HepG2 (cell line): ENCODE results near the gene RELL1. TPM values are rescaled to one million over a fixed set of nuclear protein-coding genes. Genes with fewer than 3 reads are reported as not detected.
A peak's percentile ranks its signal among the peaks of the same experiment; 100 is the strongest.

ENCODE experiments used
- EZH2 ChIP-seq: conservative IDR thresholded peaks from 2 replicates; pipeline ENCODE4 v1.6.1; 2012; ENCODE audit warnings: mild to moderate bottlenecking, low read depth, low read length, moderate library complexity
- FIP1L1 ChIP-seq: fragments of 200-400 bp; formaldehyde crosslinking; IDR thresholded peaks from 2 replicates; pipeline ENCODE4 v1.6.1; 2018; ENCODE audit warnings: low read depth, mild to moderate bottlenecking, low read length, moderate library complexity, borderline replicate concordance; ENCODE audit not compliant: insufficient read depth
- GATAD2A ChIP-seq: IDR thresholded peaks from 2 replicates; pipeline ENCODE4 v1.6.1; 2016
- GLI4 ChIP-seq: sonication (generic); formaldehyde crosslinking; IDR thresholded peaks from 2 replicates; pipeline ENCODE4 v1.5.1; 2020; ENCODE audit warnings: missing genetic modification reagents, mild to moderate bottlenecking, moderate library complexity, borderline replicate concordance
- GZF1 ChIP-seq: sonication (generic); formaldehyde crosslinking; IDR thresholded peaks from 2 replicates; pipeline ENCODE4 v1.5.1; 2020; ENCODE audit warnings: mild to moderate bottlenecking, missing genetic modification reagents
- KDM3A ChIP-seq: IDR thresholded peaks from 2 replicates; pipeline ENCODE4 v1.6.1; 2018; ENCODE audit warnings: low read depth, missing compliant biosample characterization
- KIAA2018 ChIP-seq: sonication (generic); formaldehyde crosslinking; IDR thresholded peaks from 2 replicates; pipeline ENCODE4 v1.5.0; 2020; ENCODE audit warnings: mild to moderate bottlenecking, missing genetic modification reagents, borderline replicate concordance
- NFYC ChIP-seq: IDR thresholded peaks from 2 replicates; pipeline ENCODE4 v1.6.1; 2016; ENCODE audit warnings: missing genetic modification reagents, missing compliant biosample characterization
- PAWR ChIP-seq: sonication (generic); formaldehyde crosslinking; IDR thresholded peaks from 2 replicates; pipeline ENCODE4 v1.4.0; 2020; ENCODE audit warnings: missing genetic modification reagents, mild to moderate bottlenecking, borderline replicate concordance
- TFDP1 ChIP-seq: IDR thresholded peaks from 2 replicates; pipeline ENCODE4 v1.6.1; 2016; ENCODE audit warnings: missing compliant biosample characterization, missing genetic modification reagents, borderline replicate concordance
- THYN1 ChIP-seq: sonication (generic); formaldehyde crosslinking; IDR thresholded peaks from 2 replicates; pipeline ENCODE4 v1.8.1; 2023; ENCODE audit warnings: low read depth, mild to moderate bottlenecking, moderate library complexity, missing genetic modification reagents, borderline replicate concordance
- ZNF160 ChIP-seq: sonication (generic); formaldehyde crosslinking; IDR thresholded peaks from 2 replicates; pipeline ENCODE4 v1.8.0; 2022; ENCODE audit warnings: mild to moderate bottlenecking, inconsistent platforms, missing genetic modification reagents
- ZNF343 ChIP-seq: sonication (generic); formaldehyde crosslinking; IDR thresholded peaks from 2 replicates; pipeline ENCODE4 v1.4.0; 2020; ENCODE audit warnings: mild to moderate bottlenecking, missing genetic modification reagents
- ZNF432 ChIP-seq: sonication (generic); formaldehyde crosslinking; IDR thresholded peaks from 2 replicates; pipeline ENCODE4 v1.5.0; 2020; ENCODE audit warnings: missing genetic modification reagents, mild to moderate bottlenecking, borderline replicate concordance
- ZNF556 ChIP-seq: sonication (generic); formaldehyde crosslinking; IDR thresholded peaks from 2 replicates; pipeline ENCODE4 v1.4.0; 2020; ENCODE audit warnings: mild to moderate bottlenecking, missing genetic modification reagents, borderline replicate concordance
- ZNF639 ChIP-seq: conservative IDR thresholded peaks from 2 replicates; pipeline ENCODE4 v1.6.1; 2018; ENCODE audit warnings: missing genetic modification reagents
- ZNF800 ChIP-seq: sonication (generic); formaldehyde crosslinking; IDR thresholded peaks from 2 replicates; pipeline ENCODE4 v1.4.0; 2020; ENCODE audit warnings: missing genetic modification reagents
- polyA plus RNA-seq, 8 experiments: library from polyadenylated mRNA; depleted of rRNA in 3 of 8; stranded (reverse) in 7 of 8; unstranded in 1 of 8; fragments of >200 nt; fragmentation: Illumina TruSeq in 4 of 8; extraction: Trizol in 4 of 8; gene quantifications; 2 replicates each; pipeline versions ENCODE4 v1.2.1 to v1.2.3, GENCODE V29; 2011 to 2016; ENCODE audit warnings: low read depth in 4 of 8, missing spikeins in 1 of 8, mixed read lengths in 1 of 8; ENCODE audit not compliant: insufficient read depth in 1 of 8
- total RNA-seq, 5 experiments: library from RNA; depleted of rRNA; stranded (reverse); fragments of >200 nt; fragmentation: Illumina TruSeq; extraction: Trizol; gene quantifications; 2 replicates each; pipeline ENCODE4 v1.2.3, GENCODE V29; 2016; ENCODE audit warnings: low read depth in 1 of 5

Gene RELL1
- total and polyA plus RNA-seq, 2 of the 13 experiments (the other 11 are each of a cell fraction or from before 2014, with no cell fraction given) = 8.4 to 58.4 TPM

GRCh38 chr4:37685823-37686372 lies 278 bp downstream of the RELL1 start (continued):
- TF ChIP-seq EZH2 (no peak), KDM3A (CRISPR knock-in tag) (0 out of 2 replicates have a peak, but pooled peaks have one; percentile 31), THYN1 (CRISPR knock-in tag) (peak; percentile 83; the same call in 1 of the 2 replicates), GZF1 (no peak), ZNF556 (CRISPR knock-in tag) (no peak), FIP1L1 (no peak), GLI4 (peak; percentile 71; the same call in 1 of the 2 replicates), TFDP1 (CRISPR knock-in tag) (no peak; the same call in 1 of the 2 replicates), KIAA2018 (CRISPR knock-in tag) (no peak), ZNF432 (no peak), NFYC (CRISPR knock-in tag) (no peak), ZNF800 (CRISPR knock-in tag) (peak; percentile 70; the same call in 1 of the 2 replicates), ZNF639 (no peak), GATAD2A (CRISPR knock-in tag) (no peak), ZNF343 (no peak), PAWR (CRISPR knock-in tag) (no peak), ZNF160 (CRISPR knock-in tag) (no peak)
